ENCODE results near the gene EFEMP2.
"Not testable (repeated sequence)": the region's sequence is repeated elsewhere in the genome, so short reads cannot be mapped to it uniquely, and the experiment has no call there.

EFEMP2 gene

DNA sequence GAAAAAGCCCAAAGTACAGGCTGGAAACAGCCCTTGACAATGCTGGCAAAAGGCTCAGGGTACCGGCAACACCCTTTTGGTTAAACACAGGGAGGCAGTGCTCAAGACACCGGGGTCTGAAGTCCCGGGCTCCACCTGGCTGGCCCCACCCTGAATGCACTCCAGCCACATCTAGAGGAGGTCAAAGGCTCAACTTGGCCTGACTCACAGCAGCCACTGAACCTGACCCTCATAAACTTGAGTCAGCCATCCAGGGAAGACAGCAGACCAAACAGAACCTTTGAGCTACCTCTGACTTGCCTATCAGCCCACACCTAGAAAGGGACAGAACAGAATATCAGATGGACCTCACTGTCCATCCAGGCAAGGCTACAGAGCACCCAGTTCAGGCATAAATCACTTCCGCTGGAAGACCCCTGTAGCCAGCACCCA lies 18.4 kb downstream of the EFEMP2 start:
- DNase-seq, result no peak

DNA sequence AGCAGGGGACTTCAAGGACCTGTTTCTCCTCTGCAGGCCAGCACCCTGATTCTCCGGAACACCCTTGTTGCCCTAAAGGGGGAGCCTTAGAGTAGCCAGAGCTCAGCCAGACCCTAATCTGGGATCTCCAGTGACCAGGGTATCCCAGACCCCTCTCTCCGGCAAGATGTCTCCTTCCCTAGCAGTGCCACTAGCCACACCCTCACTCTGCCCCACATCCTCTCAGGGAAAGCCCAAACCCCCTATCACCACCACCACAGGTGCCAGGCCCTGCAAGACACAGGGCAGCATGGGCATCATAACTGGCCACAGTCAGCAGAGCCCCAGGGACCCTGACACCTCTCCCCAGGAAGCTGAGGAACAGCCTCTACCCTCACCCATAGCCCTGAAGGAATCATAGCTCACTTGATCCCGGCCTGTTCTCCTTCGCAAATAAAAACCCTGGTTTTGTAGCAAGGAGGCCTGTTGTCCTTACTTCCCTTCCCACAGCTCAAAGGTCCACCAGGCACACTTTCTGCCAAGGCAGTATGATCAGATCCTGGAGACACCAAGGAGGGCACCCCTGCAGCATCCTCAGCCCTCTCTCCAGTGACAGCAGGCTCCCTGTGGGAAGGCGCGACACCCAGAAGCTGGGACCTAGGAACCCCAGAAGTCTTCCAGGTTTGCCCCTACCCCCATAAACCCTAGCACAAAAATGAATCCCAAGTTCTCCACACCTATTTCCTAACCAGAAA lies 19.2 kb downstream of the EFEMP2 start:
- DNase-seq, result no peak

DNA sequence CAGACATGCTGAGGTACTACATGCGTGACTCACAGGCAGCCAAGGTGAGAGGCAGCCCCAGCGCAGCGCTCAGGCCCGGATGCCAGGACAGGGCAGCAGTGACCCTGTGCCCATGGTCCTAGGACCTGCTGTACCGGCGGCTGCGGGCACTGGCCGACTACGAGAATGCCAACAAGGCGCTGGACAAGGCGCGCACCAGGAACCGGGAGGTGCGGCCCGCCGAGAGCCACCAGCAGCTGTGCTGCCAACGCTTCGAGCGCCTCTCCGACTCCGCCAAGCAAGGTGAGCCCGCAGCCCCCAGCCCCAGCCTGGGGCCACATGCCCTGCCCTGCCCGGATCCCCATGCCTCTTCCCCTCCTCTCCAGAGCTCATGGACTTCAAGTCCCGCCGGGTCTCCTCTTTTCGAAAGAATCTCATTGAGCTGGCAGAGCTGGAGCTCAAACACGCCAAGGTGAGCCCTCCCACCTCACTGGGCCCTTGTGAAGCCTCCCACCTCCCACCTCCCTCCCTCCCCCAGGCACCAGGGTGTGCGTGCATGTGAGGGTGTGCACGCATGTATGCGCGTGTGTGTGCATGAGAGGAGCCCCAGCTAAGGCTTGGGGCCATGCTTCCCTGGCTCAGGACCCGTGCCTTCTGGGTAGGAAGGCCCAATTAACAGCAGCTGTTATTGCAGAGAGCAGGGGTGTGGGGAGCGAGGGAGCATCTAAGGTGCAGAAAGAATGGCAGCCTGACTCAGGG lies 19.9 kb downstream of the EFEMP2 start:
- DNase-seq, result no peak

DNA sequence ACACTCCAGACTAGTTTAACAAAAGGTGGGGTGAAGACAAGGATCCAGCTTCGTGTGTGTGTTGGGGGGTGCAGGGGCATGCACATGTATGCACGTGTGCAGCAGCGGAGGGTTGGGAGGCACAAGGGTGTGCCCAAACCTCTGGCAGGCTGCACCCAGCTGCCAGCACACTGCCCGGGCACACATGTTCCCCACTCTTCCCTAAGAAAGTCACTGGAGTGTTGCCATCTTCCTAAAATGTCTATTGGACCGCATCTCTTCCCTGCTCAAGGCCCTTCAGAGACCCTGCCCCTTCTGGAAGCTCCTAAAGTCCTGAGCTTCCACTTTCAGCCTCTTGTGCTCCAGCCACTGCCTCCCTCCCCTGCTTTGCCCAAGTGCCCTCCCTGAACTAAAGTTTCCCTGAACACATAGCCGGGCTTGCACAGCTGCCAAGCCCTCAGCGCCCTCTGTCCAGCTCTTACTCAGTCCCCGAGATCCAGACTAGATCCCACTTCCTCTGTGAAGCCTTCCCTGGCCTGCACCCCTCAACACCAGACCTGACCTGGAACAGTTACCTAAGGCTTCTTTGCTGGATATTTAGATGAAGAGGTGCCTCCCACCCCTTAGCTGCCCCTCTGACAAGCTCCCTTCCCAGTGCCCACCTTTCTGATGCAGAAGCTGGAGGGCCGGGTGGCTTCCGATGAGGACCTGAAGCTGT lies 20.6 kb downstream of the EFEMP2 start:
- DNase-seq, result no peak

DNA sequence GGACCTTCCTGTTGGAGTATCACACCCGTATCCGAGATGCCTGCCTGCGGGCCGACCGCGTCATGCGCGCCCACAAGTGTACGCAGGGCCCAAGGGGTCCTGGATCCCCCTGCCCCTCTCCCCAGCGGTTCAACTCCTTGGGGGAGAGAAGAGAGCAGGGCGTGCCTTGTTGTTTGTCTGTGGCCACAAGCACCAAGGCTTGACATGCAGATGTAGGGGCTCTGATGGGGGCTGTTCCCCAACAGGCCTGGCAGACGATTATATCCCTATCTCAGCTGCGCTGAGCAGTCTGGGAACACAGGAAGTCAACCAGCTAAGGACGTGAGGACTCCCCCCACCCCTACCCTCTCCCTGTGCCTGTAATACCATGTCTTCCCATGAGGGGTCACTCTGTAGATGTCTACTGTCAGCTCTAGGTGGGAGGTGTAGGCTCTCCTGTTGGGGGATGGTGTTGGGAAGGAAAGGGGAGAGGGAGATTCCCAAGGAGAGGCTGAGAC lies 21.5 kb downstream of the EFEMP2 start:
- DNase-seq, result no peak

DNA sequence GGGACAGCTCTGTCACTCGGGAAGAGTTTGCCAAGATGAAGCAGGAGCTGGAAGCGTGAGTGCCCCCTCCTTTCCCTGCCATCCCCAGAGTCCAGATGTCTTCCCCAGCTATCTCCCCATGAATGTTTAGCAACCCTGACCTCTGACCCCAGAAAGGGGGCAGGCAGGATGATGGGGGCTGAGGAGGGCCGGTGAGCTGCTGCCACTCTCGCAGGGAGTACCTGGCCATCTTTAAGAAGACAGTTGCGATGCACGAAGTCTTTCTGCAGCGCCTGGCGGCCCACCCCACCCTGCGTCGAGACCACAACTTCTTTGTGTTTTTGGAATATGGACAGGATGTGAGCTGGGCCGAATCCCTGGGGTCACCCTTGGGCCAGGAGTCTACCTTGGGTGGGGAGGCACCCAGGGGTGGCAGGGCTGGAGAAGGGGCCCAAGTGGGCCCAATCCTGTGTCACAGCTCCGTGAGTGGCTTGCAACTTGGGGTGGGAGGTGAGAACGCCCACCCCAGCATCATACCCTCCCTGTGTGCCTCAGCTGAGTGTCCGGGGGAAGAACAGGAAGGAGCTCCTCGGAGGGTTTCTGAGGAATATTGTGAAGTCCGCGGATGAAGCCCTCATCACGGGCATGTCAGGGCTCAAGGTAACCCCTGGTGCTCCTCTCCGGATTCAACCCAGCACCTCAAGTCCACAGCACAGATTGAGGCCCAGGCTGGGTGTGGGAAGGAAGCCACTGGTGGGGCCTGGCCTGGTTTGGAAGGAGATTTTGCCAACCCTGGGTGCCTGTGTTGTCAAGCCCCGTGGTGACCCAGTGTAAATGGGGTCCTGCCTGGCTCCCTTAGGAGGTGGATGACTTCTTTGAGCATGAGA lies 22.1 kb downstream of the EFEMP2 start:
- no peak for DNase-seq

DNA sequence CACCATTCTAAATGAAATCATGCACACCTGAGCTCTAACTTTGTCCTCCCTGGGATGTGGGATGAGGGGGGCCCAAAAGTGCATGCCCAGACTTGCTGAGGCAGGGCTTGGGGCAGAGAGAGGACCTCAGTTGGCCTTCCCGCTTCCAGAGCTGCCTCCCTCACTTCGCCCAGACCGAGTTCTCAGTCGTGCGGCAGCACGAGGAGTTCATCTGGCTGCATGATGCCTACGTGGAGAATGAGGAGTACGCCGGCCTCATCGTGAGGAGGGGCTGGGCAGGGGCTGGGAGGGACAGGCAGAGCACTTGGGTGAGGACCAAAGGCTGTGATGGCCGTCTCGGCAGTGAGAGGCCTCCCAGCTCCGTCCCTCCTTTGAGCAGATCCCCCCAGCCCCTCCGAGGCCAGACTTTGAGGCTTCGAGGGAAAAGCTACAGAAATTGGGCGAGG lies 22.8 kb downstream of the EFEMP2 start:
- DNase-seq, result no peak

DNA sequence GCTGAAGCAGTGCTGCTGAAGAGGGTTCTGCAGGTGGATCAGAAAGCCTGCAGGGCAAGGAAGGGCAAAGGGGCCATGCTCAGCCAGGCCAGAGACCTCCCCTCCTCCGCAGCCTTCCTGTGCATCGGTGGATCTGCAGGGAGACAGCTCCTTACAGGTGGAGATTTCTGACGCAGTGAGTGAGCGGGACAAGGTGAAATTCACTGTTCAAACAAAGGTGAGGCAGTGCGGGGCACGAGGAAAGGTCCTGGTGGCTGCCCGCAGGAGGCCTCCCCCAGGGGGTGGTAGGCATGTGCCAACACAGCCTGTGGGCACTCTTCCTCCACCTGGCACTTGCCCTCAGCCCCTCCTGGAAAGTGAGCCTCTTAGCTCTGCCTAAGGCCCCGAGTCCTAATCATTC lies 23.2 kb downstream of the EFEMP2 start:
- no peak for DNase-seq

DNA sequence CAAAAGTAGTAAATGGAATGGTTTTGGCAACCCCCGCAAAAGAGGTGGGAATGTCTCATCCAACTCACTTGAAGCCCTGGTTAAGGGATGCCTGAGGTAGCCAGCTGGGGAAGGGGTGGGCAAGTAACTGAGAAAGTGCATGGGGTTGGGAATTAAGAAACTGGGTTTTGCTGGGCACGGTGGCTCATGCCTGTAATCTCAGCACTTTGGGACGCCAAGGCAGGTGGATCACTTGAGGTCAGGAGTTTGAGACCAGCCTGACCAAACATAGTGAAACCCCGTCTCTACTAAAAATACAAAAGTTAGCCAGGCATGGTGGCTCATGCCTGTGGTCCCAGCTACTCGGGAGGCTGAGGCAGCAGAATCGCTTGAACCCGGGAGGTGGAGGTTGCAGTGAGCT lies 23.9 kb downstream of the EFEMP2 start:
- DNase-seq, result not testable (repeated sequence)

DNA sequence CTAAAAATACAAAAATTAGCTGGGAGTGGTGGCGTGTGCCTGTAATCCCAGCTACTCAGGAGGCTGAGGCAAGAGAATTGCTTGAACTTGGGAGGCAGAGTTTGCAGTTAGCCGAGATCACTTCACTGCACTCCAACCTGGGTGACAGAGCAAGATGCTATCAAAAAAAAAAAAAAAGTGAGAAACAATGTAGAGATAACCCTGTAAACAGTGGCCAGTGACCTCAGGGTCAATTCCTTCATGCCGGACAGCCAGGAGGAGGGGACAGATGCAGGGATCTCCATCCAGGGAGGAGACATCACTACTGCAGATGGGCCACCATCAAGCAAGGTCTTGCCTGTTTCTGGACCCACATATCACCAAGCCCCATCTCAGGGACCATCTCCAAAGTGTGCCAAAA lies 24.9 kb downstream of the EFEMP2 start:
- DNase-seq, result no peak

DNA sequence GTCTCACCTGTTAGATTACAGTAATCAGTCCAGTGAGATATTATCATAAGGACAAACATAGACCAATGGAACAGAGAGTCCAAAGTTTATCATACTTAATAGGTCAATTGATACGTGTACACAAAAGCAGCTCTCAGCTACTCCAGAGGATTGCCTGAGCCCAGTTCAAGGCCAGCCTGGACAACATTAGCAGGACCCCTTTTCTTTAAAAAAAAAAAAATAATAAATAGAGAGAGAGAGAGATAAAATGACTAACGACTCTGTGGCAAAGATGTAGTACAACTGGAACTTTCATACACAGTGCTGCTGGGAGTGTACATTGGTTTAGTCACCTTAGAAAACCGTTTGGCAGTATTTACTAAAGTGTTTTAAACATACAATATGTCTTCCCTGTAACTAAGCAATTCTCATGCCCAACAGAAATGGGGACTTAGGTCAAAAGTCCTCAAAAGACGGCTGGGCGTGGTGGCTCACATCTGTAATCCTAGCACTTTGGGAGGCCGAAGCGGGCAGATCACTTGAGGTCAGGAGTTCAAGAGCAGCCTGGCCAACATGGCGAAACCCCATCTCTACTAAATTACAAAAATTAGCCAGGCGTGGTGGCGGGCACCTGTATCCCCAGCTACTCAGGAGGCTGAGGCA lies 28.2 kb downstream of the EFEMP2 start:
- no peak for DNase-seq

DNA sequence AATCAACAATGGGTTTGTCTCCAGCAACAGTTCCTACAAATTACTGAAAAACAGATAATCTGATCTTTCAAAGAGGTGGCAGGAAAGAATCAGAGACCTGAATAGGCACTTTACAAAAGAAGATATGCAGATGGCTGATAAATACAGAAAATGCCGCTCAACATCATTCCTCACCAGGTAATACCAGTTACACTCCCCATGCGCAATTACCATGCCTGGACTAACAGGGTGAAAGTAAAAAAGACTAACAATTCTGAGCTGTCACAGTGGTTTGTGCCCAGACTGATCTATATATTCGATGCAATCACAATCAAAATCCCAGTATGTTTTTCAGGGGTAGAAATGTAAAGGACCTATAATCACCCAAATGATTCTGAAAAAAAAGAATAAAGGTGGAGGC lies 28.8 kb downstream of the EFEMP2 start:
- no peak for DNase-seq

DNA sequence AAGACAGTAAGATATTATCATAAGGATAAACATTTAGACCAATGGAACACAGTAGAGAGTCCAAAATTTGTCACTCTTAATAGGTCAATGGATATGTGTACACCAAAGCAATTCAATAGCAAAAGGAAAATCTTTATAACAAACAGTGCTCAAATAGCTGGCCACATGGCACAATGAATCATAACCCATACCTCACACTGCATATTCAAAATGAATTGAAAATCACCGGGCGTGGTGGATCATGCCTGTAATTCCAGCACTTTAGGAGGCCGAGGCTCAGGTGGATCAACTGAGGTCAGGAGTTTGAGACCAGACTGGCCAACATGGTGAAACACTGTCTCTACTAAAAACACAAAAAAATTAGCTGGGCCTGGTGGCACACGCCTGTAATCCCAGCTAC lies 30.5 kb downstream of the EFEMP2 start:
- no peak for DNase-seq

DNA sequence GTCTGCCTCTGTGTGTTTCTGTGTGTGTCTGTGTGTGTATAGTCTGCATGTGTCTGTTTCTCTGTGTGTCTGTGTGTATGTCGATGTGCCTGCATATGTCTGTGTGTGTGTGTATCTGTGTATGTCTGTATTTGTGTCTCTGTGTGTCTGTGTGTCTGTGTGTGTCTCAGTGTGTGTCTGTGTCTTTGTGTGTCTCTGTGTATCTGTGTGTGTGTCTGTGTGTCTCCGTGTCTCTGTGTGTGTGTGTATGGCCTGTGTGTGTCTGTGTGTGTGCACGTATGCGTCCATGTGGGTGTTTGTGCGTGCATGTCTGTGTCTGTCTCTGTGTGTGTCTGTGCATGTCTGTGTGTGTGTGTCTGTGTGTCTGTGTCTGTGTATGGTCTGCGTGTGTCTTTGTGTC lies 38.4 kb downstream of the EFEMP2 start:
- no peak for DNase-seq

DNA sequence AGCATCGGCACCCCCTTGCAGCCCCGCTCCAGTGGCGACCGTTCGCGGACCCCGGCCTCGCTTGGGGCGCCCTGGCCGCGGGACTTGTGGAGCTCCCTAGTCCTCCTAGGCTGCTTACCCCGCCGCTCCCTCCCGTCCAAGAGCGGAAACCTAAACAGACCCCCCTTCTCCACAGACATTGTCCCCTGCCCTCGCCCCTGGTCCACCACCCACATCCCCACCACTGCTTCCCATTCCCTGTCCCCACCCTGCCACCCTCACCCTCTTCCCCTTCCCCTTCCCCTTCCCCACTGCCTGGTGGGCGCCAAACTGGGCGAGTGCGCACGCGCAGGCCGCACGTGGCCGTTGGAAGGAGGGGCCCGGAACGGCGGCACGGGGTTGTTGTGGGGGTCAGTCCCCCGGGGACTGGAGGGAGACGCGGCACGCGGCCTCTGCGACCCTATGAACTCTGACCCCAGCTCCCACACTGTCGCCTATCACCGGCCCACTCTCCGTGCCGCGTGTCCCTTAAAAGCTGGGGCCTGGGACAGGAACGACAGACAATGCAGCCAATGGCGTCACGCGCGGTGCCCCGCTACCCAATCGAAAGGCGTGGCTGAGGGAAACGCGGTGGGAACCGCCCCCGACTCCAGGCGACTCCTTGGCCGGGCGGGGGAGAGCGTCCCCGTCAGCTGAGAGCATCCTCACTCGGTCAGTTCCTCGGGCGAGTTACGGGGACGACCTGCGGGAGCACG lies 39.1 kb downstream of the EFEMP2 start, which contains the start of gene SNX32:
TSS of gene SNX32 (plus strand) at position 667 of the 734 bp plus-strand sequence. CDS start 103 bp downstream, outside the sequence.
- peak; percentile 95 for DNase-seq

DNA sequence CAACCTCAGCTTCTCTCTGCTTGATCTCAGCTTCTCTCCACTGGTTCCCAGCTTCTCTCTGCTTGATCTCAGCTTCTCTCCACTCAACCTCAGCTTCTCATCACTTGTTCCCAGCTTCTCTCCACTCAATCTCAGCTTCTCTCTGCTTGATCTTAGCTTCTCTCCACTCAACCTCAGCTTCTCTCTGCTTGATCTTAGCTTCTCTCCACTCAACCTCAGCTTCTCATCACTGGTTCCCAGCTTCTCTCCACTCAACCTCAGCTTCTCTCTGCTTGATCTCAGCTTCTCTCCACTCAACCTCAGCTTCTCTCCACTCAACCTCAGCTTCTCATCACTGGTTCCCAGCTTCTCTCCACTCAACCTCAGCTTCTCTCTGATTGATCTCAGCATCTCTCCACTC lies 40.4 kb downstream of the EFEMP2 start:
- not testable (repeated sequence) for DNase-seq

DNA sequence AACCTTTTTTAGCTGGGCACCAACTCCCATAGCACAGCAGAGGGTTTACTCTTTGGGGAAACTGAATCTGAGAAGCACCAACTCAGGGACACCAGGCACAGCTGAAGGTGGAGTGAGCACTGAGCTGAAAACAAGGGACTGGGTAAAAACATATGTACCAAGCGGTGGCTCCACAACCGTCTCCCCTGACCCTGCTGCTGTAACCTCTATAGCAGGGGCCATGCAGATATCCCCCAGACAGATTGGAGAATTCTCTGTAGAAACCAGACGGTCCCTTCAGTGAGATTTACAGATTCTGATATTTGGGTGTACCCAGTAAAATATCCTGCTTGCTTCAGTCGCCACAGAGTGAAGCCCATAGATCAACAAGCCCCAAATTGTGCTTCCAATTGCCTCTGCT lies 43.1 kb downstream of the EFEMP2 start:
- DNase-seq, result no peak

DNA sequence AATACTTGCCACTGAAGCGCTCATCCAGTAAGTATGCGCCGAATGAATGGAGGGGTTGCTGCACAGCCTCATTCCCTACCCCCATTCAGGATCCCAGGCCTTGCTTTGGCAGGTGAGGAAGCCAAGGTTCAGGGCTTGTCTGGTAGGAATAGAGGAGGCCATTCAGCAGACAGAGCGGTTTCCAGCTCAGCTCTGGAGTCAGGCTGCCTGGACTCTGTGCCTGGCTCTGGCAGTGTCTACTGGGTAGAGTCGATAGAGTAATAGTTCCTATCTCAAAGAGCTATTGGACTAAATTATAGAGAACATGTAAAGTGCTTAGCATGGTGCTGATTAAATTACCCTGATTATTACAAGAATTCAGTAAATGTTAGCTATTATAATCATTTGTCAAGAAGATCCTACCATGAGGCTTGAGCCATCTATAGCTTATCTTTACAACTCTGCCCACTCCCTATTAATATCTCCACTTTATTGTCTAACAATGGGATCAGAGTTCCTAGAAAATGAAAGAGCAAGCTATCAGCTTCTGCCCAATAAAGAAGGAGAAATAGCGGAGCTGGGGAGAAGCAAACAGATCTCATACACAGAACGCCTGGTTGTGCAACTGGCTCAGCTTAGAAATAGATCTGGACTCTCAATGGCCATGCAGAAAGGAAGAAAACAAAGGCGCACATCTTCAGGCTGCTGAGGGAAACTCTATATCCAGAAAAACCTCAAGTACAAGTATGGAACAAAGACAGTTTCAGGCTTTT lies 45.4 kb downstream of the EFEMP2 start:
- no peak for DNase-seq

DNA sequence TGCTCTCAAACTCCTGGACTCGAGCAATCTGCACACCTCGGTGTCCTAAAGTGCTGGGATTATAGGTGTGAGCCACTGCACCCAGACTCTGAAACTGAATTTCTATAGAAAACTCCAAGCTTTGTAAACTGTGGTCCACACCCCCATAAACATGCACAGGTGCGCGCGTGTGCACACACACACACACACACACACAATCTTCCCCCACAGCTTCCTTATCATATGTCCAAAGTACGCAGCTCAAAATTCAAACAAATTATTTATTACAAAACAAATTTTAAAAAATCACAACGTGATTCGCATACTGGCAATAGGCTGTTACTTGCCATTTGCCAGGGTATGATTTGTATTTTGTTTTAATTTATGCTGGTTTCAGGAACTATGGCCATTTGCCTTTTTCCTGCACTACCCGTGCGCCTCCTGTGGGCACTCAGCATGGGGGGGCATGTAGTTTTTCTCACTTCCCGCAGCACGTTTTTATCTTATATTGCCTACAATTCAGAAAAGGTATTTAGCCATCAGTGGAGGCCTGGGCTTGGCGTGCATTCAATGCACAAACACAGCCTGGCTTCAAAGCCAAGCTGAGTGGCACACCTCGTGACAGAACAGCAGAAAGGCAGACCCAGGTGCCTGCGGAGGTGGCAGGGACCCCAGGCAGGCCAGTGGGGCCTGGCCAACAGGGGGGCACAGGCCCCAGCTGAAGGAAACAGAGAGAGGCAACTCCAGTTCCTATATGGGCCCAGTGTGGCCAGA lies 49.6 kb downstream of the EFEMP2 start:
- DNase-seq, result no peak

DNA sequence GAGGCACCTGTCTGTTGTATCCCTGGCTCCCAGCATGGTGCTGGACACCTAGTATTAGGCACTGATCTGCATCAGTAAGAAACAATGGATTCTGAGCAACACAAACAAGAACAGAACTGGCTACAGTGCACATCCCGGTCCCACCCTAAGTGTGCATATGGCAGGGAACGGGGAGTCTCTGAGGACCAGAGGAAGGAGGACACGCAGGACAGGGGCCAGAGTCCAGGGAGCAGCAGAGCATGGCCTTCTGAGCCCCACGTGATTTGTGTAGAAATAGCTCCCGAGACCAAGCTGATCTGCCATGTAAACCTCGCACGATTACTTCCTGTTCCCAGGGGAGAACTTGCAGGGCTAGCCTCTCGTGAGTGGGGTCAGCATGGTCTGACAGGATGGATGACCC lies 51.5 kb downstream of the EFEMP2 start:
- no peak for DNase-seq

Data from activated CD4-positive, alpha-beta T cell treated with anti-CD3 and anti-CD28 coated beads for 4 hours (primary cell).